OCI-LY7 (cell line): Measurements from ENCODE around the gene KRT12.

ENCODE experiments used
- EZH2phosphoT487 ChIP-seq: fragments of 200-600 bp; sonication (generic); IDR thresholded peaks from 2 replicates; pipeline ENCODE4 v1.6.1; 2018; ENCODE audit warnings: low read depth, borderline replicate concordance, mild to moderate bottlenecking, mixed run types, antibody characterized with exemption, low read length, moderate library complexity, mixed read lengths
- TF ChIP-seq, protein P1 (sequence below): fragments of 200-600 bp; sonication (generic); conservative IDR thresholded peaks from 2 replicates; pipeline ENCODE4 v1.5.1; 2014; ENCODE audit warnings: mild to moderate bottlenecking, antibody characterized with exemption, low read length, moderate library complexity, mixed read lengths

DNA sequence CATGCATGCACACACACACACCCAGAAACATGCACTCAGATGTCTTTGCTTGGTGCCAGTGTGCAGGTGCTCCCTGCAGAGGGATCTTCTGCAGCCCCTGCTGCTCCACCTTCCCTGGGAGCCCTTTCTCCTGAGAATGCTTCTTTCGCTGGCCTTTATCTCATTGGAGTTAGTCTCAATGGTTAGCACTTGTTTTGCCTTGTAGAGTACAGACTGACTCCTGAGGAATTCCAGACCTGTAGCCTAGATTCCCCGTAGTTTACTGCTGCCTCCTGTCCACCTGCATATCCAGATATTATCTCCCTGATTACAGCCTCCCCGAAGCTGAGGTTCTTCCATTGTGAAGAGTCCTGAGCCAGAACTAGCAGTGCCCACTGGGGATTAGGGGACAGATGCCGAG, 3.1 kb upstream of the KRT12 start:
- TF ChIP-seq, protein P1, sequence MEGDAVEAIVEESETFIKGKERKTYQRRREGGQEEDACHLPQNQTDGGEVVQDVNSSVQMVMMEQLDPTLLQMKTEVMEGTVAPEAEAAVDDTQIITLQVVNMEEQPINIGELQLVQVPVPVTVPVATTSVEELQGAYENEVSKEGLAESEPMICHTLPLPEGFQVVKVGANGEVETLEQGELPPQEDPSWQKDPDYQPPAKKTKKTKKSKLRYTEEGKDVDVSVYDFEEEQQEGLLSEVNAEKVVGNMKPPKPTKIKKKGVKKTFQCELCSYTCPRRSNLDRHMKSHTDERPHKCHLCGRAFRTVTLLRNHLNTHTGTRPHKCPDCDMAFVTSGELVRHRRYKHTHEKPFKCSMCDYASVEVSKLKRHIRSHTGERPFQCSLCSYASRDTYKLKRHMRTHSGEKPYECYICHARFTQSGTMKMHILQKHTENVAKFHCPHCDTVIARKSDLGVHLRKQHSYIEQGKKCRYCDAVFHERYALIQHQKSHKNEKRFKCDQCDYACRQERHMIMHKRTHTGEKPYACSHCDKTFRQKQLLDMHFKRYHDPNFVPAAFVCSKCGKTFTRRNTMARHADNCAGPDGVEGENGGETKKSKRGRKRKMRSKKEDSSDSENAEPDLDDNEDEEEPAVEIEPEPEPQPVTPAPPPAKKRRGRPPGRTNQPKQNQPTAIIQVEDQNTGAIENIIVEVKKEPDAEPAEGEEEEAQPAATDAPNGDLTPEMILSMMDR, result no peak
- no peak for TF ChIP-seq EZH2phosphoT487
